DOHH2 (cell line): Measurements from ENCODE around the gene PPA1.

Experiments used
- H3F3A ChIP-seq: fragments of 200-600 bp; sonication (generic), shearing (Covaris generic); 2 replicates; pipeline ENCODE4 v1.6.0; 2016; ENCODE audit warnings: antibody characterized with exemption, mild to moderate bottlenecking; ENCODE audit not compliant: control insufficient read depth, insufficient read depth
- H3K27ac ChIP-seq: fragments of 200-600 bp; sonication (generic); 2 replicates; pipeline ENCODE4 v1.5.1; 2014; ENCODE audit warnings: low read depth, mild to moderate bottlenecking, low read length, moderate library complexity
- H3K27me3 ChIP-seq: fragments of 200-600 bp; sonication (generic); 2 replicates; pipeline ENCODE4 v1.6.1; 2014; ENCODE audit warnings: mild to moderate bottlenecking, low read length, mixed read lengths; ENCODE audit not compliant: control insufficient read depth
- H3K36me3 ChIP-seq: fragments of 200-600 bp; sonication (generic); 2 replicates; pipeline ENCODE4 v1.6.1; 2014; ENCODE audit warnings: mild to moderate bottlenecking, low read length, moderate library complexity, mixed read lengths; ENCODE audit not compliant: control insufficient read depth
- H3K4me1 ChIP-seq: fragments of 200-600 bp; sonication (generic); 2 replicates; pipeline ENCODE4 v1.6.1; 2014; ENCODE audit warnings: mild to moderate bottlenecking, low read length, mixed read lengths; ENCODE audit not compliant: control insufficient read depth
- H3K4me2 ChIP-seq: fragments of 200-600 bp; sonication (generic); 2 replicates; pipeline ENCODE4 v1.6.0; 2014; ENCODE audit warnings: mild to moderate bottlenecking, low read length, moderate library complexity
- H3K4me3 ChIP-seq: fragments of 200-600 bp; sonication (generic); 2 replicates; pipeline ENCODE4 v1.5.1; 2014; ENCODE audit warnings: mild to moderate bottlenecking, low read length, mixed read lengths
- H3K79me2 ChIP-seq: fragments of 200-600 bp; sonication (generic); 2 replicates; pipeline ENCODE4 v1.6.1; 2014; ENCODE audit warnings: mild to moderate bottlenecking, low read length, mixed read lengths; ENCODE audit not compliant: control insufficient read depth
- H3K9me2 ChIP-seq: fragments of 200-600 bp; sonication (generic); replicated peaks from 2 replicates; pipeline ENCODE4 v1.6.1; 2014; ENCODE audit warnings: mild to moderate bottlenecking, low read length, mixed read lengths; ENCODE audit not compliant: control insufficient read depth
- H3K9me3 ChIP-seq: fragments of 200-600 bp; sonication (generic); 2 replicates; pipeline ENCODE4 v1.6.1; 2014; ENCODE audit warnings: antibody characterized with exemption, low read length, mixed read lengths; ENCODE audit not compliant: control insufficient read depth, insufficient read depth
- H4K20me1 ChIP-seq: fragments of 200-600 bp; sonication (generic); 2 replicates; pipeline ENCODE4 v1.6.0; 2014; ENCODE audit warnings: low read depth, mild to moderate bottlenecking, antibody characterized with exemption, low read length, moderate library complexity; ENCODE audit not compliant: control insufficient read depth, insufficient read depth
- EZH2phosphoT487 ChIP-seq: fragments of 200-600 bp; sonication (generic); IDR thresholded peaks from 2 replicates; pipeline ENCODE4 v1.6.1; 2017; ENCODE audit warnings: borderline replicate concordance, mild to moderate bottlenecking, antibody characterized with exemption, low read length, moderate library complexity, mixed read lengths
- TF ChIP-seq, protein P1 (sequence below): fragments of 200-600 bp; sonication (generic); IDR thresholded peaks from one replicate; pipeline ENCODE4 v1.5.1; 2014; ENCODE audit warnings: antibody characterized with exemption, mild to moderate bottlenecking, low read depth, low read length; ENCODE audit not compliant: poor library complexity, severe bottlenecking

The PPA1 gene

DNA sequence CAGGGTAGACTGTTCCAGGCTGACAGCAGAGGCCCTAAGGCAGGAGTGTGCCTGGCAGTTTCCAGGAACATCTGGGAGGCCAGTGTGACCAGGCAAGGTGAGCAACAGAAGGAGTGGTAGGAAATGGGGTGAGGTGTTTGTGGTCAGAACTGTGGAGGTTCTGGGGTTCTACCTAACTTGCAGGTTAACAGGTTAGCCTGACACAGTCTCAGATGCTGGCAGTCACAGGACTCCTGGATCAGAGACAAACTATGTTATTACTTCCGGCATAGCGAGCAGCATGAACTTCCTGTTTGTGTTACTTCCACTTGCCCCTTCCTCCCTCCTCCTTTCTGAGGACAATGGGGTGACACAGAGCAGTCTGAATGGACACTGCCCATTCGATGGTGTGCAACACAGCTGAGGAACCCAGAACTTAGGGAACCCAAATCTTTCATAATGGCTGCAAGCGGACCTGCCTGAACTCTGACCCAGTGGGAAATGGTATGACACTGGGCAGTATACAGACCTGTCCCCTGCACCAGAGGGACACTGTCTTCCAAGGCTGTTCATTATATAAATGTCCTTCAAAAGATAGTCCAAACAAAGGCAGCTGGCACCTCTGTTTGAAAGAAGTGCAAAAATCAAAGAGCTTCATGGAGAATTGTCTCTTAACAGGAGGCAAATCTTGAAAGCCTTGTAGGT is 59.0 kb downstream of the PPA1 start:
- H3K27ac ChIP-seq = peak overlapping the region; percentile 33
- H3K79me2 ChIP-seq = peaks cover 18% of the 10 kb centered on the region
- TF ChIP-seq, protein P1, sequence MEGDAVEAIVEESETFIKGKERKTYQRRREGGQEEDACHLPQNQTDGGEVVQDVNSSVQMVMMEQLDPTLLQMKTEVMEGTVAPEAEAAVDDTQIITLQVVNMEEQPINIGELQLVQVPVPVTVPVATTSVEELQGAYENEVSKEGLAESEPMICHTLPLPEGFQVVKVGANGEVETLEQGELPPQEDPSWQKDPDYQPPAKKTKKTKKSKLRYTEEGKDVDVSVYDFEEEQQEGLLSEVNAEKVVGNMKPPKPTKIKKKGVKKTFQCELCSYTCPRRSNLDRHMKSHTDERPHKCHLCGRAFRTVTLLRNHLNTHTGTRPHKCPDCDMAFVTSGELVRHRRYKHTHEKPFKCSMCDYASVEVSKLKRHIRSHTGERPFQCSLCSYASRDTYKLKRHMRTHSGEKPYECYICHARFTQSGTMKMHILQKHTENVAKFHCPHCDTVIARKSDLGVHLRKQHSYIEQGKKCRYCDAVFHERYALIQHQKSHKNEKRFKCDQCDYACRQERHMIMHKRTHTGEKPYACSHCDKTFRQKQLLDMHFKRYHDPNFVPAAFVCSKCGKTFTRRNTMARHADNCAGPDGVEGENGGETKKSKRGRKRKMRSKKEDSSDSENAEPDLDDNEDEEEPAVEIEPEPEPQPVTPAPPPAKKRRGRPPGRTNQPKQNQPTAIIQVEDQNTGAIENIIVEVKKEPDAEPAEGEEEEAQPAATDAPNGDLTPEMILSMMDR = no peak
- TF ChIP-seq EZH2phosphoT487 = no peak
- no peaks in the 10 kb centered on the region for H3K9me3 ChIP-seq
- peaks cover 28% of the 10 kb centered on the region for H3K4me1 ChIP-seq
- H3F3A ChIP-seq = peaks cover 11% of the 10 kb centered on the region
- H3K4me3 ChIP-seq = peak overlapping the region; percentile 31
- H3K27me3 ChIP-seq = no peaks in the 10 kb centered on the region
- no peaks in the 10 kb centered on the region for H3K9me2 ChIP-seq
- peak overlapping the region; percentile 70 for H3K4me2 ChIP-seq
- H3K36me3 ChIP-seq = peaks cover 5% of the 10 kb centered on the region; the same call in 1 of the 2 replicates
- H4K20me1 ChIP-seq = peaks cover 7% of the 10 kb centered on the region

DNA sequence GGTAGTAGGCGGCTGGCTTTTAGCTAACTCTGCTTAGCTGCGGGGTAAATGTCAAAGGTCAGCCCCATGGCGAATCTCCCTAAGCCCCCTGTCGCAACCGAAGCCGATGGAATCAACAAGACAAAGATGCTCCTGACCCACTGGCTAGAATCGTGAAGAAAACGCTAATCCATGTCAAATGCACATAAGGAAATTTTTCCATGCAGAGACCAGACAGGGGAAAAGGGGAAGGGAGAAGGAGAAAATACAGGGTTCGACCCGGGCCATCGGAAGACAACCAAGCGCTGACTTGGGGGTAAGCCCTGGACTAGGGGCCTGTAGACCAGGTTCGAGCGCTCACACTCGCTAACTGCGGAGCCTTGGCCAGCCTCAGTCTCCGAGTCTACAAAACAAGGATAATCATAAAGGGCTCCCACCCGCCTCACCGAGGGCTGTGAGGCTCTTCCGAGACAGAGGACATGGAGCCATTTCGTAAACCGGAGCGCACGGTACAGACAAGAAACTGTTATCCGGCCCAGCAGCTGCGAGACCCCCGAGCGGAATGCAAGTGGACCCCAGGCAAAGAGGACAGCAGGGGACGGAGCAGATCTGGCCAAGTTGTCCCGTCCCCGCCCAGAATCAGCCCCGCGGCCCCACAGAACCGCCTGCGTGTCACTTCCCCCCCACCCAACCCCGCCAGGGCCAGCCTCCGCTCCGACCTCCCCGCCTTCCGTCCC is 63.4 kb downstream of the PPA1 start:
- peaks cover 62% of the 10 kb centered on the region for H3K79me2 ChIP-seq
- H3K36me3 ChIP-seq = peaks cover 39% of the 10 kb centered on the region
- H3K4me2 ChIP-seq = peak overlapping the region; percentile 98
- peaks cover 11% of the 10 kb centered on the region for H3F3A ChIP-seq
- peak overlapping the region; percentile 97 for H3K4me3 ChIP-seq
- no peaks in the 10 kb centered on the region for H3K9me2 ChIP-seq
- no peak overlapping the region; the same call in 1 of the 2 replicates for H3K27ac ChIP-seq
- H3K9me3 ChIP-seq = no peaks in the 10 kb centered on the region
- H3K4me1 ChIP-seq = peaks cover 63% of the 10 kb centered on the region
- no peaks in the 10 kb centered on the region for H3K27me3 ChIP-seq
- no peak for TF ChIP-seq EZH2phosphoT487
- TF ChIP-seq, protein P1 = no peak
- peaks cover 24% of the 10 kb centered on the region for H4K20me1 ChIP-seq

GRCh38 chr10:70169011-70169410 is 64.2 kb downstream of the PPA1 start:
- H3K9me3 ChIP-seq = no peaks in the 10 kb centered on the region
- peak overlapping the region; percentile 98 for H3K4me2 ChIP-seq
- H3K36me3 ChIP-seq = peaks cover 46% of the 10 kb centered on the region
- H3K4me1 ChIP-seq = peaks cover 63% of the 10 kb centered on the region
- peaks cover 11% of the 10 kb centered on the region for H3F3A ChIP-seq
- peaks cover 32% of the 10 kb centered on the region for H4K20me1 ChIP-seq
- H3K9me2 ChIP-seq = no peaks in the 10 kb centered on the region
- H3K4me3 ChIP-seq = peak overlapping the region; percentile 97
- peaks cover 69% of the 10 kb centered on the region for H3K79me2 ChIP-seq
- H3K27ac ChIP-seq = no peak overlapping the region
- H3K27me3 ChIP-seq = no peaks in the 10 kb centered on the region
- no peak for TF ChIP-seq EZH2phosphoT487
- TF ChIP-seq, protein P1 = no peak
